Measurements from ENCODE around the gene TMEM167B. TPM values are rescaled to one million over a fixed set of nuclear protein-coding genes. Genes with fewer than 3 reads are reported as not detected.

Gene TMEM167B
- total RNA-seq, 1 experiment from 2014 or later = 15.6 TPM

GRCh38 chr1:109094377-109094803, 3.8 kb downstream of the TMEM167B start (continued):
- TF ChIP-seq, protein P1, sequence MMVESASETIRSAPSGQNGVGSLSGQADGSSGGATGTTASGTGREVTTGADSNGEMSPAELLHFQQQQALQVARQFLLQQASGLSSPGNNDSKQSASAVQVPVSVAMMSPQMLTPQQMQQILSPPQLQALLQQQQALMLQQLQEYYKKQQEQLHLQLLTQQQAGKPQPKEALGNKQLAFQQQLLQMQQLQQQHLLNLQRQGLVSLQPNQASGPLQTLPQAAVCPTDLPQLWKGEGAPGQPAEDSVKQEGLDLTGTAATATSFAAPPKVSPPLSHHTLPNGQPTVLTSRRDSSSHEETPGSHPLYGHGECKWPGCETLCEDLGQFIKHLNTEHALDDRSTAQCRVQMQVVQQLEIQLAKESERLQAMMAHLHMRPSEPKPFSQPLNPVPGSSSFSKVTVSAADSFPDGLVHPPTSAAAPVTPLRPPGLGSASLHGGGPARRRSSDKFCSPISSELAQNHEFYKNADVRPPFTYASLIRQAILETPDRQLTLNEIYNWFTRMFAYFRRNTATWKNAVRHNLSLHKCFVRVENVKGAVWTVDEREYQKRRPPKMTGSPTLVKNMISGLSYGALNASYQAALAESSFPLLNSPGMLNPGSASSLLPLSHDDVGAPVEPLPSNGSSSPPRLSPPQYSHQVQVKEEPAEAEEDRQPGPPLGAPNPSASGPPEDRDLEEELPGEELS (CRISPR knock-in tag; IDR thresholded peaks at IDR 0.05) = no peak
- TF ChIP-seq AFF4 (CRISPR knock-in tag; IDR thresholded peaks at IDR 0.05; ENCODE audit: borderline replicate concordance) = no peak
- no peak for TF ChIP-seq OVOL2 (CRISPR knock-in tag; IDR thresholded peaks at IDR 0.05; ENCODE audit: borderline replicate concordance)
- TF ChIP-seq, protein P2, sequence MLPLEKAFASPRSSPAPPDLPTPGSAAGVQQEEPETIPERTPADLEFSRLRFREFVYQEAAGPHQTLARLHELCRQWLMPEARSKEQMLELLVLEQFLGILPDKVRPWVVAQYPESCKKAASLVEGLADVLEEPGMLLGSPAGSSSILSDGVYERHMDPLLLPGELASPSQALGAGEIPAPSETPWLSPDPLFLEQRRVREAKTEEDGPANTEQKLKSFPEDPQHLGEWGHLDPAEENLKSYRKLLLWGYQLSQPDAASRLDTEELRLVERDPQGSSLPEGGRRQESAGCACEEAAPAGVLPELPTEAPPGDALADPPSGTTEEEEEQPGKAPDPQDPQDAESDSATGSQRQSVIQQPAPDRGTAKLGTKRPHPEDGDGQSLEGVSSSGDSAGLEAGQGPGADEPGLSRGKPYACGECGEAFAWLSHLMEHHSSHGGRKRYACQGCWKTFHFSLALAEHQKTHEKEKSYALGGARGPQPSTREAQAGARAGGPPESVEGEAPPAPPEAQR (CRISPR knock-in tag; IDR thresholded peaks at IDR 0.05) = no peak
- TF ChIP-seq, protein P3, sequence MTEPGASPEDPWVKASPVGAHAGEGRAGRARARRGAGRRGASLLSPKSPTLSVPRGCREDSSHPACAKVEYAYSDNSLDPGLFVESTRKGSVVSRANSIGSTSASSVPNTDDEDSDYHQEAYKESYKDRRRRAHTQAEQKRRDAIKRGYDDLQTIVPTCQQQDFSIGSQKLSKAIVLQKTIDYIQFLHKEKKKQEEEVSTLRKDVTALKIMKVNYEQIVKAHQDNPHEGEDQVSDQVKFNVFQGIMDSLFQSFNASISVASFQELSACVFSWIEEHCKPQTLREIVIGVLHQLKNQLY (CRISPR knock-in tag; IDR thresholded peaks at IDR 0.05) = no peak
- TF ChIP-seq PREB (CRISPR knock-in tag; IDR thresholded peaks at IDR 0.05; ENCODE audit: borderline replicate concordance) = no peak
- no peak for TF ChIP-seq GTF2I (CRISPR knock-in tag; conservative IDR thresholded peaks at IDR 0.05)
- TF ChIP-seq ESRRA (CRISPR knock-in tag; IDR thresholded peaks at IDR 0.05; ENCODE audit: borderline replicate concordance) = no peak

DNA sequence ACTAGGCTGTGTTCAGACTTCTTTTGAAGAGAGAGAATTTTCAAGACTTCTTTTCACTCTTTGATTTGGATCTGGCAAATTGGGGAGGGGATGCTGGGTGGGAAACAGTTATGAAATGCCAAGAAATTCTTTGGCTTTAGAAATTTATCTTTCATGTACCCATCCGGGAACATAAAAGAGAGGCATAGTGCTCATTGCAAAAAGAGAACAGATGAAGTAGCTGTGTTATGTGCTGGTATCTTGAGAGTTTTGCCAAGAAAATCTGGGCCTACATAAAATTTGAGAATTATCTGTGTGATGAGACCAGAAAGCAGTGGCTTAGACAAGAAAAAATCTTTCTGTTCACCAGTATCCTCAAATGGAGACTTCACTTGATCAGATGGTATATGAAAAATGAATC, 4.3 kb downstream of the TMEM167B start:
- peaks cover 18% of the 10 kb centered on the region for H3K4me1 Mint-ChIP-seq
- TF ChIP-seq MYBL2 (CRISPR knock-in tag; IDR thresholded peaks at IDR 0.05) (no peak), CTCF (IDR thresholded peaks at IDR 0.05) (no peak), USF1 (CRISPR knock-in tag; IDR thresholded peaks at IDR 0.05) (no peak), TEAD1 (CRISPR knock-in tag; IDR thresholded peaks at IDR 0.05) (no peak), IRF2 (CRISPR knock-in tag; IDR thresholded peaks at IDR 0.05; ENCODE audit: borderline replicate concordance, low read depth) (no peak), NR2C2 (CRISPR knock-in tag; IDR thresholded peaks at IDR 0.05) (no peak), ZBTB21 (CRISPR knock-in tag; IDR thresholded peaks at IDR 0.05; ENCODE audit: borderline replicate concordance) (no peak)
- TF ChIP-seq, protein P4, sequence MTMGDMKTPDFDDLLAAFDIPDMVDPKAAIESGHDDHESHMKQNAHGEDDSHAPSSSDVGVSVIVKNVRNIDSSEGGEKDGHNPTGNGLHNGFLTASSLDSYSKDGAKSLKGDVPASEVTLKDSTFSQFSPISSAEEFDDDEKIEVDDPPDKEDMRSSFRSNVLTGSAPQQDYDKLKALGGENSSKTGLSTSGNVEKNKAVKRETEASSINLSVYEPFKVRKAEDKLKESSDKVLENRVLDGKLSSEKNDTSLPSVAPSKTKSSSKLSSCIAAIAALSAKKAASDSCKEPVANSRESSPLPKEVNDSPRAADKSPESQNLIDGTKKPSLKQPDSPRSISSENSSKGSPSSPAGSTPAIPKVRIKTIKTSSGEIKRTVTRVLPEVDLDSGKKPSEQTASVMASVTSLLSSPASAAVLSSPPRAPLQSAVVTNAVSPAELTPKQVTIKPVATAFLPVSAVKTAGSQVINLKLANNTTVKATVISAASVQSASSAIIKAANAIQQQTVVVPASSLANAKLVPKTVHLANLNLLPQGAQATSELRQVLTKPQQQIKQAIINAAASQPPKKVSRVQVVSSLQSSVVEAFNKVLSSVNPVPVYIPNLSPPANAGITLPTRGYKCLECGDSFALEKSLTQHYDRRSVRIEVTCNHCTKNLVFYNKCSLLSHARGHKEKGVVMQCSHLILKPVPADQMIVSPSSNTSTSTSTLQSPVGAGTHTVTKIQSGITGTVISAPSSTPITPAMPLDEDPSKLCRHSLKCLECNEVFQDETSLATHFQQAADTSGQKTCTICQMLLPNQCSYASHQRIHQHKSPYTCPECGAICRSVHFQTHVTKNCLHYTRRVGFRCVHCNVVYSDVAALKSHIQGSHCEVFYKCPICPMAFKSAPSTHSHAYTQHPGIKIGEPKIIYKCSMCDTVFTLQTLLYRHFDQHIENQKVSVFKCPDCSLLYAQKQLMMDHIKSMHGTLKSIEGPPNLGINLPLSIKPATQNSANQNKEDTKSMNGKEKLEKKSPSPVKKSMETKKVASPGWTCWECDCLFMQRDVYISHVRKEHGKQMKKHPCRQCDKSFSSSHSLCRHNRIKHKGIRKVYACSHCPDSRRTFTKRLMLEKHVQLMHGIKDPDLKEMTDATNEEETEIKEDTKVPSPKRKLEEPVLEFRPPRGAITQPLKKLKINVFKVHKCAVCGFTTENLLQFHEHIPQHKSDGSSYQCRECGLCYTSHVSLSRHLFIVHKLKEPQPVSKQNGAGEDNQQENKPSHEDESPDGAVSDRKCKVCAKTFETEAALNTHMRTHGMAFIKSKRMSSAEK (CRISPR knock-in tag; IDR thresholded peaks at IDR 0.05; ENCODE audit: borderline replicate concordance) = no peak
- H3K36me3 Mint-ChIP-seq = peaks cover 14% of the 10 kb centered on the region
- no peaks in the 10 kb centered on the region; the same call in 1 of the 2 replicates for H3K27me3 Mint-ChIP-seq (ENCODE audit: low read depth)
- DNase-seq (ENCODE audit: low spot score) (no peak), ATAC-seq (no peak)
- no peaks in the 10 kb centered on the region for H3K9me3 Mint-ChIP-seq
- no peak overlapping the region for H3K27ac Mint-ChIP-seq
- ChIA-PET POLR2A (no interaction called here), CTCF (no interaction called here)
- no peak overlapping the region for H3K4me3 Mint-ChIP-seq
